ENCODE results near the gene TANK. TPM values are rescaled to one million over a fixed set of nuclear protein-coding genes. Genes with fewer than 3 reads are reported as not detected.

Gene TANK
- total RNA-seq, 1 experiment from 2014 or later = 79.6 TPM

DNA sequence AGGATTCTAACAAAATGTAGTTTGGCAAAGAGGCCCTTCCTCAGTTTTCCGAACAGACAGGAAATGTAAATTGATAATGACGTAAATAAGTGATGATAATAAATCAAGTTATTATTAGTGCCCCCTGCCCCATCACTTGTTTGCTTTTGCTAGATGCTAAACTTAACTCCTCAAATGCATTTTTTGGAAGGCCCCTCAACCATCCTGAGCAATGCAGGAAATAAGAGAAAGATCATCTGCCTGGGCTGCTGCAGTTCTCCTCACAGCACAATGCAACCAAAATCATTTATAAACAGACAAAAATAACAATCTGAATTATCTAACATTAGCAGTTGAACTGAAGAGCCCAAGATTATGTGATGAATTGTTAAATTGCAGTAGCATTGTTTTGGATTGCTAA, 85.4 kb downstream of the TANK start:
- intact Hi-C loops (cut with micrococcal nuclease) = no loop called here
- TF ChIP-seq, protein P1, sequence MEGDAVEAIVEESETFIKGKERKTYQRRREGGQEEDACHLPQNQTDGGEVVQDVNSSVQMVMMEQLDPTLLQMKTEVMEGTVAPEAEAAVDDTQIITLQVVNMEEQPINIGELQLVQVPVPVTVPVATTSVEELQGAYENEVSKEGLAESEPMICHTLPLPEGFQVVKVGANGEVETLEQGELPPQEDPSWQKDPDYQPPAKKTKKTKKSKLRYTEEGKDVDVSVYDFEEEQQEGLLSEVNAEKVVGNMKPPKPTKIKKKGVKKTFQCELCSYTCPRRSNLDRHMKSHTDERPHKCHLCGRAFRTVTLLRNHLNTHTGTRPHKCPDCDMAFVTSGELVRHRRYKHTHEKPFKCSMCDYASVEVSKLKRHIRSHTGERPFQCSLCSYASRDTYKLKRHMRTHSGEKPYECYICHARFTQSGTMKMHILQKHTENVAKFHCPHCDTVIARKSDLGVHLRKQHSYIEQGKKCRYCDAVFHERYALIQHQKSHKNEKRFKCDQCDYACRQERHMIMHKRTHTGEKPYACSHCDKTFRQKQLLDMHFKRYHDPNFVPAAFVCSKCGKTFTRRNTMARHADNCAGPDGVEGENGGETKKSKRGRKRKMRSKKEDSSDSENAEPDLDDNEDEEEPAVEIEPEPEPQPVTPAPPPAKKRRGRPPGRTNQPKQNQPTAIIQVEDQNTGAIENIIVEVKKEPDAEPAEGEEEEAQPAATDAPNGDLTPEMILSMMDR (IDR thresholded peaks at IDR 0.05; ENCODE audit: unreplicated experiment) = no peak
- POLR2A ChIA-PET = no interaction called here
- Mint-ChIP-seq H3K4me3 (ENCODE audit: unreplicated experiment) (peak overlapping the region; percentile 88), H3K36me3 (ENCODE audit: insufficient read depth, unreplicated experiment) (peaks cover 6% of the 10 kb centered on the region), H3K27me3 (ENCODE audit: insufficient read depth, unreplicated experiment) (peaks cover 11% of the 10 kb centered on the region), H3K27ac (ENCODE audit: low read depth, unreplicated experiment) (peak overlapping the region; percentile 98), H3K9me3 (ENCODE audit: unreplicated experiment) (no peaks in the 10 kb centered on the region), H3K4me1 (ENCODE audit: insufficient read depth, unreplicated experiment) (peaks cover 5% of the 10 kb centered on the region)
- no TSS peak for BruUV-seq (replicated peaks)
- CTCF ChIA-PET = interaction anchor here (0.6 kb wide), 2 partner anchors 9 to 99 kb away, joined by 3 to 4 read pairs; no protein-coding TSS in a partner anchor
- DNase-seq (ENCODE audit: unreplicated experiment) = no peak

DNA sequence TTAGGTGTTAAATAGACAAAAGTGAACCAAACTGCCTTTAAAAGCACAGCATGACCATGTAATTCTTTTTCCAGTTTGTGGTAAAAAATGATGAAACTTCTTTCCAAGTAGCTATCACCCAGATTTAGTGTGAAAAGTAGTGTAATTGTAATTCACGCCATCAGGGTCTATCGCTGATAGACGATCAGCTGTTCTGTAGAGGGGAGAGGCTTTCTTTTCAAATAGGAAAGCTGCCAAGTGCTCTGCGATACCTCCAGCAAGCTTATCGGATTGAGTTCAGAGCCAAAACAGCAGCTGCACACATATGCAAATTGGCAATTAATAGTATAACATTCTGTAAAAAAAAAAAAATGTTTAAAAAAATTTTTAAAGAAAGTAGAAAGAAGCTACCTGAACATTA, 86.1 kb downstream of the TANK start:
- no peak overlapping the region for H3K4me3 Mint-ChIP-seq (ENCODE audit: unreplicated experiment)

DNA sequence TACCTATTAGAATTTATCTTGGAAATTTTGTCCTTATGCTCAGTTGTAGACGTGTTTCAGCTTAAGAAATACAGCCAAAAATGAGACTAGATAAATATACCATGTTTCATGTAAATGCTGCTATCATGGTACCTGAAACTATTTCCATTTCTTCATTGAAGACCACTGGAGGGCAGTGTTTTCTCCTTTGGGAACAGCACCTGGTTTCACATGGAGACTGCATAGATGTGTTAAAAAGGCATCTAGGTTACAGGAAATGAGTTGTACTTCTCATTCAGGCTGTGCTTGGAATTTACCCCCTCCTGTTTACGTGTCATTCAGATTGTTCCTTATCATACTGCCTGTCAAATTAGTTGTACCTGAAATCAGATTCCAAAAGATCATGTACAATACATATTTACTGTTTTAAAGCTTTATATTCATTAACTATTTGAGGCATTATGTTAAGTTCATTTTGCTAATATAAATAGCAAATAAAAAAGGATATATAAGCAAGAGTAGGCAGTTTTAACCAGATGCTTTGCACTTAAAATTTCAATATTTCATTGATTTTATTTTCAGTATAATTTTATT, 90.7 kb downstream of the TANK start:
- POLR2A ChIA-PET = interaction anchor here (0.7 to 2.8 kb wide), 4 partner anchors 10 to 627 kb away, joined by 3 to 17 read pairs (median 4); partner anchors contain the start of gene PSMD14
- Mint-ChIP-seq H3K36me3 (ENCODE audit: insufficient read depth, unreplicated experiment) (no peaks in the 10 kb centered on the region), H3K4me1 (ENCODE audit: insufficient read depth, unreplicated experiment) (peaks cover 5% of the 10 kb centered on the region), H3K4me3 (ENCODE audit: unreplicated experiment) (no peak overlapping the region), H3K27me3 (ENCODE audit: insufficient read depth, unreplicated experiment) (peaks cover 11% of the 10 kb centered on the region), H3K27ac (ENCODE audit: low read depth, unreplicated experiment) (no peak overlapping the region), H3K9me3 (ENCODE audit: unreplicated experiment) (no peaks in the 10 kb centered on the region)
- intact Hi-C loops (cut with micrococcal nuclease) = loop anchor here (1.0 to 2.0 kb wide), 3 partner anchors 22 to 696 kb away; no protein-coding TSS in a partner anchor
- BruUV-seq (replicated peaks) = no TSS peak
- CTCF ChIA-PET = interaction anchor here (0.5 to 4.5 kb wide), 48 partner anchors 8 to 1301 kb away, joined by 3 to 35 read pairs (median 4); partner anchors contain the start of genes PSMD14 and TBR1
- TF ChIP-seq, protein P1 (IDR thresholded peaks at IDR 0.05; ENCODE audit: unreplicated experiment) = peak; percentile 61
- peak; percentile 75 for DNase-seq (ENCODE audit: unreplicated experiment)

More for the DNA sequence above, 86.1 kb downstream of the TANK start:
- Mint-ChIP-seq H3K27me3 (ENCODE audit: insufficient read depth, unreplicated experiment) (peaks cover 11% of the 10 kb centered on the region), H3K9me3 (ENCODE audit: unreplicated experiment) (no peaks in the 10 kb centered on the region), H3K27ac (ENCODE audit: low read depth, unreplicated experiment) (peak overlapping the region; percentile 98), H3K36me3 (ENCODE audit: insufficient read depth, unreplicated experiment) (peaks cover 6% of the 10 kb centered on the region), H3K4me1 (ENCODE audit: insufficient read depth, unreplicated experiment) (peaks cover 5% of the 10 kb centered on the region)
- POLR2A ChIA-PET = interaction anchor here (0.6 to 1.6 kb wide), 2 partner anchors 62 to 410 kb away, joined by 3 to 4 read pairs; partner anchors contain the start of gene PSMD14
- TF ChIP-seq, protein P1 (IDR thresholded peaks at IDR 0.05; ENCODE audit: unreplicated experiment) = no peak
- CTCF ChIA-PET = interaction anchor here (0.7 to 1.7 kb wide), 4 partner anchors 27 to 701 kb away, joined by 3 to 7 read pairs (median 6); partner anchors contain the start of gene PSMD14
- no peak for DNase-seq (ENCODE audit: unreplicated experiment)
- BruUV-seq (replicated peaks) = no TSS peak
- intact Hi-C loops (cut with micrococcal nuclease) = no loop called here

DNA sequence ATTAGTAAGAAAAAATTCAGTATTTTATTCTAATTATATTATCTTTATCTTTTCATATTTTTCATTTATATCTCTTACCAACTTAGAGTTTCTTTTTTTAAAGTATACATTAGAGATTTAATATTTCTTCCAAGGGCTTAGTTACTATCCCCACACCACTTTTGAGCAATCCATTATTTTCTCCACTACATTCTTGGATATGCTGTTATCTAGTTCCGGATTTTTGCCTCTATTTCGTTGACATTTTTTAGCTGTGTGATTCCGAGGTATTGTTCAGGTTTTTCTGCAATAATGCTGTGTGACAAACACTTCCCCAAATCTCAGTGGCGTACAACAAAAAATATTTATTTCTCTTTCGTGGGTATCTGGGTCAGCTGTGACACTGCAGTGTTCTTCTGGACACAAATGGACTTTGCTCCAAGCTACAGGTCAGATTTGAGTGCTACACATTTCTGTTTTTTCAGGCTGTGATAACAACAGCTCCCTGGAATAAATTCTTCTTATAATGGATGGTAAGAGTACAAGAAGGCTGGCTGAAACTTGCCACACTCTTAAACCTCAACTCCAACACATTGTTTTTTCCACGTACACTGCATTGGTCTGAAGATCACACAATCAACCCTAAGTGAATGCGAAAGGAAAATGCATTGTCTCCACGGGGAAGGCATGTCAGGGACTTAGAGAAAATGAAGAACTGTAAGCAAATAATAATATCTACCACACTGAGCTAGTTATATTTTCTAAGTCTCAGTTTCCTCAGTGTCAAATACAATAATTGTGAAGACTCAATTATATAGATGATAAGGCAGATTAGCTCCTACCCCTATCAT, 97.1 kb downstream of the TANK start:
- Mint-ChIP-seq H3K4me3 (ENCODE audit: unreplicated experiment) (no peak overlapping the region), H3K36me3 (ENCODE audit: insufficient read depth, unreplicated experiment) (no peaks in the 10 kb centered on the region), H3K9me3 (ENCODE audit: unreplicated experiment) (no peaks in the 10 kb centered on the region), H3K4me1 (ENCODE audit: insufficient read depth, unreplicated experiment) (no peaks in the 10 kb centered on the region), H3K27me3 (ENCODE audit: insufficient read depth, unreplicated experiment) (no peaks in the 10 kb centered on the region), H3K27ac (ENCODE audit: low read depth, unreplicated experiment) (no peak overlapping the region)
- intact Hi-C loops (cut with micrococcal nuclease) = no loop called here
- ChIA-PET CTCF (interaction anchor here (0.7 kb wide), 1 partner anchor 10 kb away, joined by 3 read pairs; no protein-coding TSS in a partner anchor), POLR2A (interaction anchor here (0.6 kb wide), 1 partner anchor 13 kb away, joined by 3 read pairs; no protein-coding TSS in a partner anchor)
- BruUV-seq (replicated peaks) = no TSS peak
- TF ChIP-seq, protein P1 (IDR thresholded peaks at IDR 0.05; ENCODE audit: unreplicated experiment) = no peak
- no peak for DNase-seq (ENCODE audit: unreplicated experiment)

All from MCF 10A (cell line).